HepG2 (cell line): ENCODE measurements around the gene ING5. TPM values are rescaled to one million over a fixed set of nuclear protein-coding genes. Genes with fewer than 3 reads are reported as not detected.

Experiments
- EZH2 ChIP-seq: conservative IDR thresholded peaks from 2 replicates; pipeline ENCODE4 v1.6.1; 2012; ENCODE audit warnings: mild to moderate bottlenecking, low read depth, low read length, moderate library complexity
- FOXK2 ChIP-seq: fragments of 450-650 bp; IDR thresholded peaks from 2 replicates; pipeline ENCODE4 v1.6.1; 2016
- GATA4 ChIP-seq: sonication (generic); IDR thresholded peaks from 2 replicates; pipeline ENCODE4 v1.6.1; 2016; ENCODE audit warnings: antibody characterized with exemption, low read depth, borderline replicate concordance
- KDM5B ChIP-seq: sonication (generic); formaldehyde crosslinking; IDR thresholded peaks from 2 replicates; pipeline ENCODE4 v1.4.0; 2020; ENCODE audit warnings: missing genetic modification reagents, mild to moderate bottlenecking, borderline replicate concordance
- KLF12 ChIP-seq: sonication (generic); formaldehyde crosslinking; IDR thresholded peaks from 2 replicates; pipeline ENCODE4 v1.4.0; 2020; ENCODE audit warnings: missing genetic modification reagents, borderline replicate concordance
- NFIB ChIP-seq: sonication (generic); formaldehyde crosslinking; IDR thresholded peaks from 2 replicates; pipeline ENCODE4 v1.9.0; 2021; ENCODE audit warnings: missing genetic modification reagents, mild to moderate bottlenecking, borderline replicate concordance
- NKX3-1 ChIP-seq: sonication (generic); formaldehyde crosslinking; IDR thresholded peaks from 2 replicates; pipeline ENCODE4 v1.5.0; 2020; ENCODE audit warnings: missing genetic modification reagents
- PAWR ChIP-seq: sonication (generic); formaldehyde crosslinking; IDR thresholded peaks from 2 replicates; pipeline ENCODE4 v1.4.0; 2020; ENCODE audit warnings: missing genetic modification reagents, mild to moderate bottlenecking, borderline replicate concordance
- RBM22 ChIP-seq: fragments of 200-400 bp; formaldehyde crosslinking; optimal IDR thresholded peaks from 2 replicates; pipeline ENCODE3; 2017; ENCODE audit warnings: mild to moderate bottlenecking, low read length, moderate library complexity
- ZC3H13 ChIP-seq: sonication (generic); formaldehyde crosslinking; IDR thresholded peaks from 2 replicates; pipeline ENCODE4 v1.8.1; 2023; ENCODE audit warnings: mild to moderate bottlenecking, missing genetic modification reagents, moderate library complexity
- ZFP1 ChIP-seq: IDR thresholded peaks from 2 replicates; pipeline ENCODE4 v1.6.1; 2016
- ZNF20 ChIP-seq: sonication (generic); formaldehyde crosslinking; IDR thresholded peaks from 2 replicates; pipeline ENCODE4 v1.4.0; 2020; ENCODE audit warnings: mild to moderate bottlenecking, moderate library complexity, missing genetic modification reagents
- ZNF441 ChIP-seq: sonication (generic); formaldehyde crosslinking; IDR thresholded peaks from 2 replicates; pipeline ENCODE4 v1.7.0; 2021; ENCODE audit warnings: missing genetic modification reagents, borderline replicate concordance
- ZNF547 ChIP-seq: sonication (generic); formaldehyde crosslinking; IDR thresholded peaks from 2 replicates; pipeline ENCODE4 v1.5.1; 2020; ENCODE audit warnings: mild to moderate bottlenecking, missing genetic modification reagents
- ZNF563 ChIP-seq: sonication (generic); formaldehyde crosslinking; IDR thresholded peaks from 2 replicates; pipeline ENCODE4 v1.8.0; 2022; ENCODE audit warnings: mild to moderate bottlenecking, moderate library complexity, missing genetic modification reagents
- ZNF567 ChIP-seq: sonication (generic); formaldehyde crosslinking; IDR thresholded peaks from 2 replicates; pipeline ENCODE4 v1.8.1; 2023; ENCODE audit warnings: mild to moderate bottlenecking, missing genetic modification reagents, borderline replicate concordance
- ZNF619 ChIP-seq: sonication (generic); formaldehyde crosslinking; IDR thresholded peaks from 2 replicates; pipeline ENCODE4 v1.4.0; 2020; ENCODE audit warnings: mild to moderate bottlenecking, missing genetic modification reagents
- ZNF678 ChIP-seq: sonication (generic); formaldehyde crosslinking; IDR thresholded peaks from 2 replicates; pipeline ENCODE4 v1.4.0; 2020; ENCODE audit warnings: mild to moderate bottlenecking, missing genetic modification reagents
- ZNF709 ChIP-seq: sonication (generic); formaldehyde crosslinking; IDR thresholded peaks from 2 replicates; pipeline ENCODE4 v1.5.0; 2020; ENCODE audit warnings: mild to moderate bottlenecking, missing genetic modification reagents
- polyA plus RNA-seq, 8 experiments: library from polyadenylated mRNA; depleted of rRNA in 3 of 8; stranded (reverse) in 7 of 8; unstranded in 1 of 8; fragments of >200 nt; fragmentation: Illumina TruSeq in 4 of 8; extraction: Trizol in 4 of 8; gene quantifications; 2 replicates each; pipeline versions ENCODE4 v1.2.1 to v1.2.3, GENCODE V29; 2011 to 2016; ENCODE audit warnings: low read depth in 4 of 8, missing spikeins in 1 of 8, mixed read lengths in 1 of 8; ENCODE audit not compliant: insufficient read depth in 1 of 8
- total RNA-seq, 5 experiments: library from RNA; depleted of rRNA; stranded (reverse); fragments of >200 nt; fragmentation: Illumina TruSeq; extraction: Trizol; gene quantifications; 2 replicates each; pipeline ENCODE4 v1.2.3, GENCODE V29; 2016; ENCODE audit warnings: low read depth in 1 of 5
- TF ChIP-seq, protein P1 (sequence below): sonication (generic); formaldehyde crosslinking; IDR thresholded peaks from 2 replicates; pipeline ENCODE4 v1.8.0; 2022; ENCODE audit warnings: mild to moderate bottlenecking, missing genetic modification reagents, borderline replicate concordance
- TF ChIP-seq, protein P2 (sequence below): sonication (generic); formaldehyde crosslinking; IDR thresholded peaks from 2 replicates; pipeline ENCODE4 v1.4.0; 2020; ENCODE audit warnings: mild to moderate bottlenecking, missing genetic modification reagents
- TF ChIP-seq, protein P3 (sequence below): sonication (generic); formaldehyde crosslinking; IDR thresholded peaks from 2 replicates; pipeline ENCODE4 v1.8.0; 2022; ENCODE audit warnings: mild to moderate bottlenecking, missing genetic modification reagents, moderate library complexity
- TF ChIP-seq, protein P4 (sequence below): IDR thresholded peaks from 2 replicates; pipeline ENCODE4 v1.6.1; 2016; ENCODE audit warnings: low read depth, control low read depth
- TF ChIP-seq, protein P5 (sequence below), 2 experiments: IDR thresholded peaks; 2 replicates each; pipeline ENCODE4 v1.6.1; 2011 to 2012; ENCODE audit warnings: low read length in 2 of 2, borderline replicate concordance in 1 of 2, low read depth in 1 of 2, mild to moderate bottlenecking in 1 of 2, moderate library complexity in 1 of 2

The ING5 gene
- total and polyA plus RNA-seq, 2 of the 13 experiments (the other 11 are each of a cell fraction or from before 2014, with no cell fraction given) = 61.9 to 71.9 TPM

DNA sequence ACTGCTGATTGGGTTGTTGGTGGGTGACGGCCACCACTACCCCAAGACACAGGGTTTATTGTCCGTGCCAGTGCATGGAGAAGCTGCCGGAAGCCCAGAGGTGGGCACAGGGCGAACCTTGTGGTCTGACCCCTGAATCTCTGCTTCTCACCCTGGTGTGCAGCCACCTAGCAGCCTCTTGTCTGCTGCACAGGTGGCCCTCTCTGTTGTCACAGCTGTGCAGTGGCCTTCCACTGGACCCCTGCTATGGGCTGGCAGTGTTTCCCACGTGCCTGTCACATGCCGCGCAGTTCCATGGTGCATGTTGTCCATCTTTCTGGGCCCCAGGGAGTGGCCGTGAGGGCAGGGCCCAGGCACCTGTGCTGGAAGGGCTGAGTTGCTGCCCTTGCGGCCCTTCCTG, 49.1 kb upstream of the ING5 start (continued):
- TF ChIP-seq, protein P1, sequence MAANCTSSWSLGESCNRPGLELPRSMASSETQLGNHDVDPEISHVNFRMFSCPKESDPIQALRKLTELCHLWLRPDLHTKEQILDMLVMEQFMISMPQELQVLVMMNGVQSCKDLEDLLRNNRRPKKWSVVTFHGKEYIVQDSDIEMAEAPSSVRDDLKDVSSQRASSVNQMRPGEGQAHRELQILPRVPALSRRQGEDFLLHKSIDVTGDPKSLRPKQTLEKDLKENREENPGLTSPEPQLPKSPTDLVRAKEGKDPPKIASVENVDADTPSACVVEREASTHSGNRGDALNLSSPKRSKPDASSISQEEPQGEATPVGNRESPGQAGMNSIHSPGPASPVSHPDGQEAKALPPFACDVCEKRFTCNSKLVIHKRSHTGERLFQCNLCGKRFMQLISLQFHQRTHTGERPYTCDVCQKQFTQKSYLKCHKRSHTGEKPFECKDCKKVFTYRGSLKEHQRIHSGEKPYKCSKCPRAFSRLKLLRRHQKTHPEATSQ = no peak
- TF ChIP-seq, protein P2, sequence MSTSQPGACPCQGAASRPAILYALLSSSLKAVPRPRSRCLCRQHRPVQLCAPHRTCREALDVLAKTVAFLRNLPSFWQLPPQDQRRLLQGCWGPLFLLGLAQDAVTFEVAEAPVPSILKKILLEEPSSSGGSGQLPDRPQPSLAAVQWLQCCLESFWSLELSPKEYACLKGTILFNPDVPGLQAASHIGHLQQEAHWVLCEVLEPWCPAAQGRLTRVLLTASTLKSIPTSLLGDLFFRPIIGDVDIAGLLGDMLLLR (CRISPR knock-in tag) = no peak
- TF ChIP-seq EZH2 (no peak), ZFP1 (no peak), NKX3-1 (CRISPR knock-in tag) (no peak), ZNF441 (CRISPR knock-in tag) (no peak), ZNF547 (CRISPR knock-in tag) (0 out of 2 replicates have a peak, but pooled peaks have one; percentile 10), ZNF20 (CRISPR knock-in tag) (no peak), ZNF678 (CRISPR knock-in tag) (no peak), PAWR (CRISPR knock-in tag) (no peak), FOXK2 (no peak), NFIB (CRISPR knock-in tag) (no peak), ZNF567 (no peak), KLF12 (CRISPR knock-in tag) (no peak), ZNF709 (no peak), GATA4 (no peak), ZC3H13 (CRISPR knock-in tag) (0 out of 2 replicates have a peak, but pooled peaks have one; percentile 16), RBM22 (no peak), KDM5B (CRISPR knock-in tag) (0 out of 2 replicates have a peak, but pooled peaks have one; percentile 32), ZNF563 (0 out of 2 replicates have a peak, but pooled peaks have one; percentile 3), ZNF619 (0 out of 2 replicates have a peak, but pooled peaks have one; percentile 15)
- TF ChIP-seq, protein P3, sequence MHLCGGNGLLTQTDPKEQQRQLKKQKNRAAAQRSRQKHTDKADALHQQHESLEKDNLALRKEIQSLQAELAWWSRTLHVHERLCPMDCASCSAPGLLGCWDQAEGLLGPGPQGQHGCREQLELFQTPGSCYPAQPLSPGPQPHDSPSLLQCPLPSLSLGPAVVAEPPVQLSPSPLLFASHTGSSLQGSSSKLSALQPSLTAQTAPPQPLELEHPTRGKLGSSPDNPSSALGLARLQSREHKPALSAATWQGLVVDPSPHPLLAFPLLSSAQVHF (CRISPR knock-in tag) = no peak
- TF ChIP-seq, protein P4, sequence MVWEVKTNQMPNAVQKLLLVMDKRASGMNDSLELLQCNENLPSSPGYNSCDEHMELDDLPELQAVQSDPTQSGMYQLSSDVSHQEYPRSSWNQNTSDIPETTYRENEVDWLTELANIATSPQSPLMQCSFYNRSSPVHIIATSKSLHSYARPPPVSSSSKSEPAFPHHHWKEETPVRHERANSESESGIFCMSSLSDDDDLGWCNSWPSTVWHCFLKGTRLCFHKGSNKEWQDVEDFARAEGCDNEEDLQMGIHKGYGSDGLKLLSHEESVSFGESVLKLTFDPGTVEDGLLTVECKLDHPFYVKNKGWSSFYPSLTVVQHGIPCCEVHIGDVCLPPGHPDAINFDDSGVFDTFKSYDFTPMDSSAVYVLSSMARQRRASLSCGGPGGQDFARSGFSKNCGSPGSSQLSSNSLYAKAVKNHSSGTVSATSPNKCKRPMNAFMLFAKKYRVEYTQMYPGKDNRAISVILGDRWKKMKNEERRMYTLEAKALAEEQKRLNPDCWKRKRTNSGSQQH (CRISPR knock-in tag) = no peak
- TF ChIP-seq, protein P5, sequence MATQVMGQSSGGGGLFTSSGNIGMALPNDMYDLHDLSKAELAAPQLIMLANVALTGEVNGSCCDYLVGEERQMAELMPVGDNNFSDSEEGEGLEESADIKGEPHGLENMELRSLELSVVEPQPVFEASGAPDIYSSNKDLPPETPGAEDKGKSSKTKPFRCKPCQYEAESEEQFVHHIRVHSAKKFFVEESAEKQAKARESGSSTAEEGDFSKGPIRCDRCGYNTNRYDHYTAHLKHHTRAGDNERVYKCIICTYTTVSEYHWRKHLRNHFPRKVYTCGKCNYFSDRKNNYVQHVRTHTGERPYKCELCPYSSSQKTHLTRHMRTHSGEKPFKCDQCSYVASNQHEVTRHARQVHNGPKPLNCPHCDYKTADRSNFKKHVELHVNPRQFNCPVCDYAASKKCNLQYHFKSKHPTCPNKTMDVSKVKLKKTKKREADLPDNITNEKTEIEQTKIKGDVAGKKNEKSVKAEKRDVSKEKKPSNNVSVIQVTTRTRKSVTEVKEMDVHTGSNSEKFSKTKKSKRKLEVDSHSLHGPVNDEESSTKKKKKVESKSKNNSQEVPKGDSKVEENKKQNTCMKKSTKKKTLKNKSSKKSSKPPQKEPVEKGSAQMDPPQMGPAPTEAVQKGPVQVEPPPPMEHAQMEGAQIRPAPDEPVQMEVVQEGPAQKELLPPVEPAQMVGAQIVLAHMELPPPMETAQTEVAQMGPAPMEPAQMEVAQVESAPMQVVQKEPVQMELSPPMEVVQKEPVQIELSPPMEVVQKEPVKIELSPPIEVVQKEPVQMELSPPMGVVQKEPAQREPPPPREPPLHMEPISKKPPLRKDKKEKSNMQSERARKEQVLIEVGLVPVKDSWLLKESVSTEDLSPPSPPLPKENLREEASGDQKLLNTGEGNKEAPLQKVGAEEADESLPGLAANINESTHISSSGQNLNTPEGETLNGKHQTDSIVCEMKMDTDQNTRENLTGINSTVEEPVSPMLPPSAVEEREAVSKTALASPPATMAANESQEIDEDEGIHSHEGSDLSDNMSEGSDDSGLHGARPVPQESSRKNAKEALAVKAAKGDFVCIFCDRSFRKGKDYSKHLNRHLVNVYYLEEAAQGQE (IDR thresholded peaks at IDR 0.05; ENCODE audit: borderline replicate concordance in 1 of 2, low read depth in 1 of 2, low read length in 2 of 2) = no peak
